Stomach (tissue), 4 donors: ENCODE data around the gene STXBP6.

Experiments used
- POLR2A ChIP-seq, 4 donors: fragments of 450-650 bp; IDR thresholded peaks; one replicate each; pipeline ENCODE4 v1.6.1; 2016; ENCODE audit warnings: antibody characterized with exemption in 4 of 4, control low read depth in 2 of 4, mild to moderate bottlenecking in 1 of 4, moderate library complexity in 1 of 4
- TF ChIP-seq, protein P1 (sequence below), 7 experiments: fragments of 450-650 bp in 4 of 7; fragments of 200-600 bp in 3 of 7; sonication (generic) in 3 of 7; IDR thresholded peaks; one replicate each; pipeline ENCODE4 v1.5.1; 2016 to 2019; ENCODE audit warnings: antibody characterized with exemption in 7 of 7, control low read depth in 2 of 7, mild to moderate bottlenecking in 1 of 7

DNA sequence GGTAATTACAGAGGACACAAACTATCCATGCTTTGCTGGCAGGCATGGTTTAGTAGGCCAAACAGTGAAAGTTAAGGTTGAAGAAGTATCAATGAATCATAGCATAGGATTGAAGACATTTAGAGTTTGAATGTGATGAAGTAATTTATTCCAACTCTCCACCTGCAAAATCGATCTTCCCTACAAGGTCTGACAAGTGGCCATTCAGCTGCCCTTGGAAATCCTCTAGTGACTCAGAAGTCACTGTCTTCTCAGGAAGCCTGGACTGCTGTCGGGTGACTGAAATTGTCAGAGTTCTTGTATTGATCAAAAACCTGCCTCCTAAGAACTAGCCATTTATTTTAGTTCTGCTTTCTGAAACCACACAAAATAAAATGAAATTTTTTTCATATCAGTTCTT is 17.7 kb upstream of the STXBP6 start:
- TF ChIP-seq, protein P1, sequence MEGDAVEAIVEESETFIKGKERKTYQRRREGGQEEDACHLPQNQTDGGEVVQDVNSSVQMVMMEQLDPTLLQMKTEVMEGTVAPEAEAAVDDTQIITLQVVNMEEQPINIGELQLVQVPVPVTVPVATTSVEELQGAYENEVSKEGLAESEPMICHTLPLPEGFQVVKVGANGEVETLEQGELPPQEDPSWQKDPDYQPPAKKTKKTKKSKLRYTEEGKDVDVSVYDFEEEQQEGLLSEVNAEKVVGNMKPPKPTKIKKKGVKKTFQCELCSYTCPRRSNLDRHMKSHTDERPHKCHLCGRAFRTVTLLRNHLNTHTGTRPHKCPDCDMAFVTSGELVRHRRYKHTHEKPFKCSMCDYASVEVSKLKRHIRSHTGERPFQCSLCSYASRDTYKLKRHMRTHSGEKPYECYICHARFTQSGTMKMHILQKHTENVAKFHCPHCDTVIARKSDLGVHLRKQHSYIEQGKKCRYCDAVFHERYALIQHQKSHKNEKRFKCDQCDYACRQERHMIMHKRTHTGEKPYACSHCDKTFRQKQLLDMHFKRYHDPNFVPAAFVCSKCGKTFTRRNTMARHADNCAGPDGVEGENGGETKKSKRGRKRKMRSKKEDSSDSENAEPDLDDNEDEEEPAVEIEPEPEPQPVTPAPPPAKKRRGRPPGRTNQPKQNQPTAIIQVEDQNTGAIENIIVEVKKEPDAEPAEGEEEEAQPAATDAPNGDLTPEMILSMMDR (IDR thresholded peaks at IDR 0.05), result no peak
- no peak for TF ChIP-seq POLR2A (IDR thresholded peaks at IDR 0.05)
